ENCODE results near the gene HTR1D.
A peak's percentile ranks its signal among the peaks of the same experiment; 100 is the strongest.

Gene HTR1D

GRCh38 chr1:23184212-23184934, 32.9 kb downstream of the HTR1D start:
- DNase-seq (ENCODE audit: low read depth in 2 of 2) = no peak

- no peak for DNase-seq (ENCODE audit: low read depth in 2 of 2)
Measured at GRCh38 chr1:23179862-23180261, 37.4 kb downstream of the HTR1D start.

GRCh38 chr1:23178950-23179349, 38.4 kb downstream of the HTR1D start:
- no peak for DNase-seq (ENCODE audit: low read depth in 2 of 2)

GRCh38 chr1:23178414-23178813, 38.9 kb downstream of the HTR1D start:
- DNase-seq (ENCODE audit: low read depth in 2 of 2) = no peak

GRCh38 chr1:23177438-23178380, 39.6 kb downstream of the HTR1D start:
- DNase-seq (ENCODE audit: low read depth in 2 of 2) = no peak

- DNase-seq (ENCODE audit: low read depth in 2 of 2) = no peak
Measured at GRCh38 chr1:23177031-23177430, 40.3 kb downstream of the HTR1D start.

- no peak for DNase-seq (ENCODE audit: low read depth in 2 of 2)
Measured at GRCh38 chr1:23174426-23175110, 42.7 kb downstream of the HTR1D start.

GRCh38 chr1:23171181-23171755, 46.0 kb downstream of the HTR1D start:
- DNase-seq (ENCODE audit: low read depth in 2 of 2) = no peak

GRCh38 chr1:23169727-23170335, 47.5 kb downstream of the HTR1D start:
- DNase-seq (ENCODE audit: low read depth in 2 of 2) = no peak

- DNase-seq (ENCODE audit: low read depth in 2 of 2) = no peak
Measured at GRCh38 chr1:23169195-23169575, 48.1 kb downstream of the HTR1D start.

- peak; percentile 80 to 81 for DNase-seq (ENCODE audit: low read depth in 2 of 2)
Measured at GRCh38 chr1:23168445-23169194, 48.7 kb downstream of the HTR1D start, which contains the start of gene LUZP1. TSS of gene LUZP1 (minus strand) at chr1:23168856.

GRCh38 chr1:23168079-23168444, 49.2 kb downstream of the HTR1D start:
- no peak for DNase-seq (ENCODE audit: low read depth in 2 of 2)

GRCh38 chr1:23167353-23168078, 49.8 kb downstream of the HTR1D start:
- DNase-seq (ENCODE audit: low read depth in 2 of 2) = no peak

GRCh38 chr1:23166854-23167253, 50.4 kb downstream of the HTR1D start:
- no peak for DNase-seq (ENCODE audit: low read depth in 2 of 2)

GRCh38 chr1:23163395-23163794, 53.9 kb downstream of the HTR1D start:
- DNase-seq (ENCODE audit: low read depth in 2 of 2) = no peak

- DNase-seq (ENCODE audit: low read depth in 2 of 2) = no peak
Measured at GRCh38 chr1:23159963-23160877, 57.1 kb downstream of the HTR1D start.

- no peak for DNase-seq (ENCODE audit: low read depth in 2 of 2)
Measured at GRCh38 chr1:23156940-23157339, 60.4 kb downstream of the HTR1D start.

GRCh38 chr1:23152966-23153684, 64.2 kb downstream of the HTR1D start:
- DNase-seq (ENCODE audit: low read depth in 2 of 2) = no peak

Data from stimulated activated CD4-positive, alpha-beta T cell treated with anti-CD3 and anti-CD28 coated beads, Interleukin-1b, Interleukin-23, amount 100 ng/mL, for 1 hour (primary cell).